HL-60 (cell line): Measurements from ENCODE around the gene ANKRD60.

Experiments used
- DNase-seq, 2 experiments: peaks; one replicate each; pipeline ENCODE4 v3.0.0-alpha.2; 2010 to 2020; ENCODE audit warnings: low read depth in 1 of 2, low spot score in 1 of 2
- H3K27ac ChIP-seq: fragments of 250-450 bp; sonication (Bioruptor Pico); replicated peaks from 2 replicates; pipeline ENCODE4 v1.5.1; 2020; ENCODE audit warnings: mild to moderate bottlenecking, moderate library complexity
- H3K27me3 ChIP-seq: fragments of 250-450 bp; sonication (Bioruptor Pico); 2 replicates; pipeline ENCODE4 v1.5.1; 2021; ENCODE audit warnings: mild to moderate bottlenecking, moderate library complexity; ENCODE audit not compliant: insufficient read depth, poor library complexity, severe bottlenecking
- H3K4me3 ChIP-seq: replicated peaks from 2 replicates; pipeline ENCODE4 v1.5.1; 2011; ENCODE audit warnings: mild to moderate bottlenecking, control low read depth, low read length; ENCODE audit not compliant: insufficient read depth
- GABPA ChIP-seq: IDR thresholded peaks from 2 replicates; pipeline ENCODE4 v1.6.1; 2012; ENCODE audit warnings: low read depth
- POLR2AphosphoS5 ChIP-seq: IDR thresholded peaks from 2 replicates; pipeline ENCODE4 v1.6.1; 2012; ENCODE audit warnings: low read depth
- REST ChIP-seq: IDR thresholded peaks from 2 replicates; pipeline ENCODE4 v1.6.1; 2012; ENCODE audit warnings: low read depth; ENCODE audit not compliant: insufficient replicate concordance
- SPI1 ChIP-seq: IDR thresholded peaks from 2 replicates; pipeline ENCODE4 v1.6.1; 2012; ENCODE audit warnings: low read depth, mild to moderate bottlenecking, borderline replicate concordance
- TF ChIP-seq, protein P1 (sequence below): IDR thresholded peaks from one replicate; pipeline ENCODE4 v1.5.1; 2011; ENCODE audit warnings: low read length, control low read depth, inconsistent platforms; ENCODE audit not compliant: insufficient read depth

Gene ANKRD60

DNA sequence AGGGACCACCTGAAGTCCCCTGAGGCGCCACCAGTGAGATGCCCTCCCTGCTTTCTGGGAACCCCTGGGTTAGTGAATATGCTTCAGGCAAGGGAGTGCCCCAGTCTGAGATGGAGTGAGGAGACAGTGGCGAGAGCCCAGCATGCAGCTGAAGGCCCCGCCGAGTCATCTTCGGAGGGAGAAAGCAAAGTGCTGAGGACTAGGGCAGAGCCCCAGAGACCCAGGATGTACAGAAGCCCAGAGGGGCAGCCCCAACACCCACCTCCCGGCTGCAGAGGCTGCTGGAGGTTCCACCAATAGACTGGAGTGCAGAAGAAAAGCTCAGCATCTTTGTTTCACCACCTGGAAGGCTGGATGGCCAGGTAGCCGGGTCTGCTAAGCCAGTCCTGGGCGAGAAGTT is 14.1 kb downstream of the ANKRD60 start:
- no peak for DNase-seq
- H3K27me3 ChIP-seq, result no peaks in the 10 kb centered on the region
- TF ChIP-seq POLR2AphosphoS5 (no peak), GABPA (no peak), SPI1 (no peak), REST (no peak)
- TF ChIP-seq, protein P1, sequence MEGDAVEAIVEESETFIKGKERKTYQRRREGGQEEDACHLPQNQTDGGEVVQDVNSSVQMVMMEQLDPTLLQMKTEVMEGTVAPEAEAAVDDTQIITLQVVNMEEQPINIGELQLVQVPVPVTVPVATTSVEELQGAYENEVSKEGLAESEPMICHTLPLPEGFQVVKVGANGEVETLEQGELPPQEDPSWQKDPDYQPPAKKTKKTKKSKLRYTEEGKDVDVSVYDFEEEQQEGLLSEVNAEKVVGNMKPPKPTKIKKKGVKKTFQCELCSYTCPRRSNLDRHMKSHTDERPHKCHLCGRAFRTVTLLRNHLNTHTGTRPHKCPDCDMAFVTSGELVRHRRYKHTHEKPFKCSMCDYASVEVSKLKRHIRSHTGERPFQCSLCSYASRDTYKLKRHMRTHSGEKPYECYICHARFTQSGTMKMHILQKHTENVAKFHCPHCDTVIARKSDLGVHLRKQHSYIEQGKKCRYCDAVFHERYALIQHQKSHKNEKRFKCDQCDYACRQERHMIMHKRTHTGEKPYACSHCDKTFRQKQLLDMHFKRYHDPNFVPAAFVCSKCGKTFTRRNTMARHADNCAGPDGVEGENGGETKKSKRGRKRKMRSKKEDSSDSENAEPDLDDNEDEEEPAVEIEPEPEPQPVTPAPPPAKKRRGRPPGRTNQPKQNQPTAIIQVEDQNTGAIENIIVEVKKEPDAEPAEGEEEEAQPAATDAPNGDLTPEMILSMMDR, result no peak
- H3K27ac ChIP-seq, result no peak overlapping the region
- H3K4me3 ChIP-seq, result no peak overlapping the region

- H3K27me3 ChIP-seq, result no peaks in the 10 kb centered on the region
- no peak overlapping the region for H3K4me3 ChIP-seq
- H3K27ac ChIP-seq, result no peak overlapping the region
- no peak for DNase-seq
- TF ChIP-seq SPI1, result no peak
Measured at GRCh38 chr20:58213716-58214115, 14.7 kb downstream of the ANKRD60 start.

DNA sequence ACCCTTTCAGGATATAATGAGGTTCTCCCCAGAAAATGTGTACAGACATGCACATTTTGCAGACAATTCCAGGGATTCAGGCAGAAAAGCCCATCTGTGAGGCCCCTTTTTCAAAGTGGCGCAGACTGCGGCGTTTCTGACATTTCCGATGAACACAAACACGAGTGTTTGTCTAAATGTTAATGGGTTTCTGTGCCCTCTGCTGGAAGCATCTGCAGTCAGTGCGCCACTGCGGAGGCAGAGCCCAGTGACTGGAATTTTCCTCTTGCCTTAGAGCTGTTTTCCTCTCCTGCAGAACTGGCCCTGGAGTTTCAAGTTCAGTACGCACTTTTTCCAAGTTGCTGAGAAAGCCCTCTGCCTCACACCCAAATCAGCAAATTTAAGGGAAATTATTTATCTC is 15.3 kb downstream of the ANKRD60 start:
- no peak overlapping the region for H3K27ac ChIP-seq
- DNase-seq, result no peak
- no peaks in the 10 kb centered on the region for H3K27me3 ChIP-seq
- H3K4me3 ChIP-seq, result no peak overlapping the region
- TF ChIP-seq GABPA (no peak), REST (no peak), POLR2AphosphoS5 (no peak), SPI1 (no peak)
- TF ChIP-seq, protein P1, result no peak

GRCh38 chr20:58212636-58213035 is 15.8 kb downstream of the ANKRD60 start:
- Histone ChIP-seq H3K27ac (no peak overlapping the region), H3K4me3 (no peak overlapping the region), H3K27me3 (no peaks in the 10 kb centered on the region)
- TF ChIP-seq SPI1 (no peak), POLR2AphosphoS5 (no peak), GABPA (no peak), REST (no peak)
- TF ChIP-seq, protein P1, result no peak
- DNase-seq, result no peak
